Subcutaneous adipose tissue (tissue), 4 donors: Measurements from ENCODE around the gene SRBD1. TPM values are rescaled to one million over a fixed set of nuclear protein-coding genes. Genes with fewer than 3 reads are reported as not detected.

ENCODE experiments used
- CTCF ChIP-seq: fragments of 450-650 bp; IDR thresholded peaks from one replicate; pipeline ENCODE4 v1.5.1; 2016; ENCODE audit warnings: low read depth, mild to moderate bottlenecking, control low read depth, antibody characterized with exemption, moderate library complexity
- total RNA-seq, 4 donors: library from RNA; depleted of rRNA; stranded (reverse); fragments of >200 nt; gene quantifications; one replicate each; pipeline ENCODE4 v1.1.0, GENCODE V29; 2016

Gene SRBD1
- total RNA-seq, 4 donors from 2014 or later: 20.3 to 28.0 (median 23.5) TPM

GRCh38 chr2:45390441-45390840, 220.6 kb downstream of the SRBD1 start:
- no peak for TF ChIP-seq CTCF

- TF ChIP-seq CTCF: no peak
Observed at GRCh38 chr2:45388541-45389100, 222.4 kb downstream of the SRBD1 start.

- TF ChIP-seq CTCF: no peak
Observed at GRCh38 chr2:45382744-45383143, 228.3 kb downstream of the SRBD1 start.

- no peak for TF ChIP-seq CTCF
Observed at GRCh38 chr2:45380131-45380836, 230.8 kb downstream of the SRBD1 start.

- no peak for TF ChIP-seq CTCF
Observed at GRCh38 chr2:45379399-45380087, 231.5 kb downstream of the SRBD1 start.

- TF ChIP-seq CTCF: no peak
Observed at GRCh38 chr2:45373534-45373933, 237.5 kb downstream of the SRBD1 start.

GRCh38 chr2:45370369-45370768, 240.7 kb downstream of the SRBD1 start:
- no peak for TF ChIP-seq CTCF
